GM13976 (cell line): ENCODE measurements around the gene OSBPL5.

ENCODE experiments used
- DNase-seq: peaks from one replicate; pipeline ENCODE4 v3.0.0; 2012; ENCODE audit warnings: low spot score
- in situ Hi-C: fragments of 300-500 bp; cut with MboI; formaldehyde crosslinking; loops from one replicate; pipeline ENCODE4 v1.12.0; 2022; ENCODE audit warnings: low sequenced_read_pairs, mixed read lengths, inconsistent platforms; ENCODE audit not compliant: unreplicated experiment
- TF ChIP-seq, protein P1 (sequence below): IDR thresholded peaks from 2 replicates; pipeline ENCODE4 v1.5.1; 2012; ENCODE audit warnings: borderline replicate concordance, mild to moderate bottlenecking; ENCODE audit not compliant: insufficient read depth; ENCODE audit errors: extremely low read depth, missing control alignments, control extremely low read depth

OSBPL5 gene

GRCh38 chr11:3188496-3189195 lies 23.5 kb upstream of the OSBPL5 start:
- in situ Hi-C loops = no loop called here
- no peak for DNase-seq
- TF ChIP-seq, protein P1, sequence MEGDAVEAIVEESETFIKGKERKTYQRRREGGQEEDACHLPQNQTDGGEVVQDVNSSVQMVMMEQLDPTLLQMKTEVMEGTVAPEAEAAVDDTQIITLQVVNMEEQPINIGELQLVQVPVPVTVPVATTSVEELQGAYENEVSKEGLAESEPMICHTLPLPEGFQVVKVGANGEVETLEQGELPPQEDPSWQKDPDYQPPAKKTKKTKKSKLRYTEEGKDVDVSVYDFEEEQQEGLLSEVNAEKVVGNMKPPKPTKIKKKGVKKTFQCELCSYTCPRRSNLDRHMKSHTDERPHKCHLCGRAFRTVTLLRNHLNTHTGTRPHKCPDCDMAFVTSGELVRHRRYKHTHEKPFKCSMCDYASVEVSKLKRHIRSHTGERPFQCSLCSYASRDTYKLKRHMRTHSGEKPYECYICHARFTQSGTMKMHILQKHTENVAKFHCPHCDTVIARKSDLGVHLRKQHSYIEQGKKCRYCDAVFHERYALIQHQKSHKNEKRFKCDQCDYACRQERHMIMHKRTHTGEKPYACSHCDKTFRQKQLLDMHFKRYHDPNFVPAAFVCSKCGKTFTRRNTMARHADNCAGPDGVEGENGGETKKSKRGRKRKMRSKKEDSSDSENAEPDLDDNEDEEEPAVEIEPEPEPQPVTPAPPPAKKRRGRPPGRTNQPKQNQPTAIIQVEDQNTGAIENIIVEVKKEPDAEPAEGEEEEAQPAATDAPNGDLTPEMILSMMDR = no peak

DNA sequence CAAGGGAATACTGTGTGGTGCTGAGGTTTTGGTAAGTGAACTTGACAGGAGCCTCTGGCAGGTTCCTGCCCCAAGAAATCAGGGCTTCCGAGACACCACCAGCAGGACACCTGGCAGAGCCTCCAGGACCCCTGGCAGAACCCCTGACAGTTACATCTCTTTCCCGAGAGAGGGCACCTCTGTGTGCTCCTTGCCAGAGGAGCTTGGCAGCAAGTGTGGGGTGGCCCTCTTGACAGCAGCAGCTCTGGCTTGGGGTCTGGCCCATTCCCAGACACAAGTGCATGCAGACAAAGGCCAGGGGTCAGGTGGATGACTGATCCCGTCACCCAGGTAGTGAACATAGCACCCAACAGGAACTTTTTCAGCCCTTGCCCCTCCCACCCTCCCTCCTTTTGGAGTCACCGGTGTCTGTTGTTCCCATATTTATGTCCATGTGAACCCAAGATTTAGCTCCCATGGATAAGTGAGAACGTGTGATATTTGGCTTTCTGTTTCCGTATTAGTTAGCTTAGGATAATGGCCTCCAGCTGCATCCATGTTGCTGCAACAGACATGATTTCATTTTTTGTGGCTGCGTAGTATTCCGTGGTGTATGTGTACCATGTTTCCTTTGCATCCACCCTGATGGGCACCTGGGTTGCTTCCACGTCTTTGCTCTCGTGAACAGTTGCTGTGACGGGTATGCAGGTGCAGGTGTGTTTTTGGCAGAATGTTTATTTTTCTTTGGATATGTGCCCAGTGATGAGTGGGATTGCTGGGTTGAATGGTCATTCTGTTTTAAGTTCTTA lies 21.2 kb upstream of the OSBPL5 start:
- no peak for DNase-seq
- in situ Hi-C loops = no loop called here
- TF ChIP-seq, protein P1 = no peak

GRCh38 chr11:3184732-3185347 lies 19.7 kb upstream of the OSBPL5 start:
- in situ Hi-C loops = no loop called here
- TF ChIP-seq, protein P1 = no peak
- no peak for DNase-seq

GRCh38 chr11:3183523-3183922 lies 18.4 kb upstream of the OSBPL5 start:
- no peak for DNase-seq
- in situ Hi-C loops = no loop called here
- TF ChIP-seq, protein P1 = no peak

DNA sequence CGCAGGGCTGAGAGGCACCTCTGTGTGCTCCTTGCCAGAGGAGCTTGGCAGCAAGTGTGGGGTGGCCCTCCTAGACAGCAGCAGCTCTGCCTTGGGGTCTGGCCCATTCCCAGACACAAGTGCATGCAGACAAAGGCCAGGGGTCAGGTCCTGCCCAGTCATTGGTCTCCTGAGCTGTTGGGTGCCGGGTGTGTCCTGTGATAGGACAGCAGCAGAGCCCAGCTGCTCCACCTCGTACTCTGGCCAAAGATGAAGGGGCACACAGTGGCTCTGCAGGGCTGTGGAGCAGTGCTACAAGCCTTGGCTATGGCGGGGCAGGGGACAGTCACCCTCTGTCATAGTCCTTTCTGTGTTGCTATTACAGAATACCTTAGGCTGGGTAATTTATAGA lies 17.3 kb upstream of the OSBPL5 start:
- TF ChIP-seq, protein P1 = no peak
- no peak for DNase-seq
- in situ Hi-C loops = no loop called here

GRCh38 chr11:3181725-3182461 lies 16.8 kb upstream of the OSBPL5 start:
- no peak for DNase-seq
- TF ChIP-seq, protein P1 = no peak
- in situ Hi-C loops = no loop called here
